Tibial nerve (tissue), 4 donors: ENCODE data around the gene C7orf25.

Experiments
- CTCF ChIP-seq, 5 experiments: fragments of 200-600 bp in 3 of 5; fragments of 450-650 bp in 2 of 5; sonication (generic) in 3 of 5; IDR thresholded peaks; one replicate each; pipeline ENCODE4 v1.5.1; 2016 to 2019; ENCODE audit warnings: antibody characterized with exemption in 5 of 5, mild to moderate bottlenecking in 3 of 5, moderate library complexity in 2 of 5
- EP300 ChIP-seq, 2 donors: sonication (generic); formaldehyde crosslinking; IDR thresholded peaks; one replicate each; pipeline ENCODE4 v1.6.1; 2017; ENCODE audit warnings: antibody characterized with exemption in 2 of 2, mild to moderate bottlenecking in 1 of 2
- POLR2A ChIP-seq, 2 donors: fragments of 450-650 bp; IDR thresholded peaks; one replicate each; pipeline ENCODE4 v1.6.1; 2017; ENCODE audit warnings: antibody characterized with exemption in 2 of 2, mild to moderate bottlenecking in 2 of 2, moderate library complexity in 2 of 2

- TF ChIP-seq CTCF (IDR thresholded peaks at IDR 0.05) (peak; percentile 74 to 87 (median 82)), POLR2A (IDR thresholded peaks at IDR 0.05) (no peak), EP300 (IDR thresholded peaks at IDR 0.05) (no peak)
Measured at GRCh38 chr7:42940985-42941847, 29.3 kb upstream of the C7orf25 start.
